NCI-H526 (cell line): ENCODE results near the gene MTAP.

Experiments used
- DNase-seq, 2 experiments: peaks; one replicate each; lab custom pipeline; 2025; lab: John Stamatoyannopoulos, UW

Gene MTAP

DNA sequence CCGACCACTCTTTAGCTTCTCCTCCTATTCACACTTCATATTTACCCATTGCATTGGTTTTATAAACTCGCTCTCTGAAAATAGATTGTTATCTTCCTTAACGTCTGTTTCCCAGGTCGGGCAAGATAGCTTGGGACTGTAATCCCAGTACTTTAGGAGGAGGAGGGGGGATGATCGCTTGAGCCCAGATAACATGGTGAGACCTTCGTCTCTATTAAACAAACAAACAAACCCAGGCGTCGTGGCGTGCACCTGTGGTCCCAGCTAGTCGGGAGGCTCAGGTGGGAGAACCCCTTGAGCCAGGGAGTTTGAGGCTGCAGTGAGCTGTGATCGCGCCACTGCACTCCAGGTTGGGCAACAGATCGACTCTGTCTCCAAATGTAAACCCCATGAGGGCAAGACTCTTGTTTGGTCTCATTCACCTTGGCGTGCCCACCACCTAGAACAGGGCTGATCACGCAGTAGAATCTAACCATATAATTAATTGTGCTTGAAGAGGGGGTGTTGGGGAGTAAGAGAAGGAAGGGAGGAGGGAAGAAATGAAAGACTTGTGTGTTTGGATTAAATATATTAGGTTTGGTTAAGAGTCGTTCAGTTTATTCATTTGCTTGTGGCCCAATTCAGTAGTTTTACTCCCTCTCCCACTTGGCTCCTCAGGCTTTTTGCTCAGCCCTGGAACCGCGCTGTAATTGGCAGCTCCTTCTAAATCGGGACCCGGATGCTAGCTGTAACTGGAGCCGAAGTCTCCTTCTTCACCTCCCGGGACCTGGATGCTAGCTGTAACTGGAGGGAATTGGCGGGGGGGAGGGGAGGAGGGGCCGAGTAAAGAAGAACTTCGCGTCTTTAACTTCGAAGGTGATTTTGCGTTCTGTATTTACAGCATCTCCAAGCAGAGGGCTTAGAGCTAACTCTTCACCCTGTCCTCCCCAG, 166.8 kb downstream of the MTAP start:
- DNase-seq = no peak

DNA sequence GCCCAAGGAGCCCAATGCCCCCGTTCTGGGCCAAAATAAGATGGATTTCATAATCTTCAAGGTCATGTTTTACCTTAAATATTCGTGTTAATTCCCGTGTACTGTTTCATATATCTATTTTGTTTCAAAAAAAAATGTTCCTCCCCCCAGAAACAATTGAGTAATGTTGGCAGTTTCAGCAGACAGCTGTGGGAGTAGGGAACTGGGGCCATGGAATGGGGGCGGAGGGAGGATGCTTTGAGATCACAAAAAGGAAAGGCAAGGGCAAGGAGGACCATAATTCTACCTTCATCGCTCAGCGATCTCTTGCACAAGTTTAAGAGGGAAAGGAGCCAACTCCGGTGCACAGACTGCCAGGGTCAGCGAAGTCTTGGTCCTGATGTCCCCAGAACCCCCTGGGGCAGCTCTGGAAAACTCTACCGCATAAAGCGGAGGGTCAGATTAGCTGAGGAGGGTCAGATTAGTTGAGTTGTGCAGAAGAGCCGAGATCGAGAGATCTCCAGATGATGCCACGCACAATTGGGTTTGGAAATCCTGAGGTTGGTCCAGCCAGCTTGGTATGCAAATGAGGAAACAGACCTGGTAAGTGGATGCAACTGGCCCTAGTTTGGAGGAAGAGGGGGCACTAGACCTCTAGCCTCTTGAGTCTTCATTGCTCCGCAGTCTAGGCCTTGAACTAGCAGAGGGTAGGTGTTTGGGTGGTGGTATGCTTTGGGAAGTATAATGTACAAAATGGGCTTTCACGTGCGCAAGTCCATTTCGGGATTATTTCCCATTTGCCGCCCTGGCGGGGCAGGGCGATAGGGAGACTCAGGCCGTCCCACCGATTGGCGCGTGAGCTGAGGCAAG, 167.7 kb downstream of the MTAP start:
- peak in 1 of 2 experiments; percentile 36 for DNase-seq

DNA sequence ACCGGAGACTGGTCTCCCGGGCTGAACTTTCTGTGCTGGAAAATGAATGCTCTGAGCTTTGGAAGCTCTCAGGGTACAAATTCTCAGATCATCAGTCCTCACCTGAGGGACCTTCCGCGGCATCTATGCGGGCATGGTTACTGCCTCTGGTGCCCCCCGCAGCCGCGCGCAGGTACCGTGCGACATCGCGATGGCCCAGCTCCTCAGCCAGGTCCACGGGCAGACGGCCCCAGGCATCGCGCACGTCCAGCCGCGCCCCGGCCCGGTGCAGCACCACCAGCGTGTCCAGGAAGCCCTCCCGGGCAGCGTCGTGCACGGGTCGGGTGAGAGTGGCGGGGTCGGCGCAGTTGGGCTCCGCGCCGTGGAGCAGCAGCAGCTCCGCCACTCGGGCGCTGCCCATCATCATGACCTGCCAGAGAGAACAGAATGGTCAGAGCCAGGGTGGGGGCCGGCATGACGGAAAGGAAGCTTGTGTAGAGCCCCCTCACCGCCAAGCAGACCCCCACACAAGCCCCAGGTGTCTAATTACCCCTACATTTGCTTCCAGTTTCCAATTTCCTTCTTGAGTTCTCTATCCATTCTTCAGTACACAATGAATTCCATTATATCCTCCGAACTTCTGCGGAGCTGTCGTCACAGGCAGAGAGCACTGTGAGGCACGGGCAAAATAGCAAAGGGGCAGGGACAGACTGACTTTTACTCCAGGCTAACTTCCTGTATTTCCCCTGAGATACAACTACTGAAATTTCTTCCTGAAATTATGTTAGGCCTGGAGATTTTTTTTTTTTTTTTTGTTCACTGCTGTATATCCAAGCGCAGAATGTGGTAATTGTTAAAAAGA, 168.6 kb downstream of the MTAP start:
- DNase-seq = no peak

DNA sequence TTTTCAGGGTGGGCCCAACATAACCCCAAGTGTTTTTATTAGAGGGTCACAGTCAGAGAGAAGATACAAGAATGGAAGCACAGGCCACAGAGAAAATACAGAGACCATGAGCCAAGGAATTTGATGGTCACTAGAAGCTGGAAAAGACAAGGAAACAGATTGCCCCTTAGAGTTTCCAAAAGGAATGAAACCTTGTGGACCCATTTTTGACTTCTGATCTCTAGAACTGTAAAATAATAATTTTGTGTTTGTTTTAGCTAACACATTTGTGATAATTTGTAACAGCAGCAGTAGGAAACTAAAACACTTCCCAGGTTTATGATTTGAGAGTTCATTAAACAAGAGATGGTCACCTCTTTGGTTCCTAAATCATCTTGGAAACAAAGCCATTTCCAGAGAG, 169.9 kb downstream of the MTAP start:
- DNase-seq = no peak

DNA sequence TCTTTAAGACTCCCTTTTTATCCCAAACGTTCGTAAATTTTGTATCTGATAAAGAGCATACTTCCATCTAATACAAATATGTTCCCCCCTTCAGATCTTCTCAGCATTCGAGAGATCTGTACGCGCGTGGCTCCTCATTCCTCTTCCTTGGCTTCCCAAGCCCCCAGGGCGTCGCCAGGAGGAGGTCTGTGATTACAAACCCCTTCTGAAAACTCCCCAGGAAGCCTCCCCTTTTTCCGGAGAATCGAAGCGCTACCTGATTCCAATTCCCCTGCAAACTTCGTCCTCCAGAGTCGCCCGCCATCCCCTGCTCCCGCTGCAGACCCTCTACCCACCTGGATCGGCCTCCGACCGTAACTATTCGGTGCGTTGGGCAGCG, 171.9 kb downstream of the MTAP start:
- DNase-seq = peak; percentile 67 to 86

DNA sequence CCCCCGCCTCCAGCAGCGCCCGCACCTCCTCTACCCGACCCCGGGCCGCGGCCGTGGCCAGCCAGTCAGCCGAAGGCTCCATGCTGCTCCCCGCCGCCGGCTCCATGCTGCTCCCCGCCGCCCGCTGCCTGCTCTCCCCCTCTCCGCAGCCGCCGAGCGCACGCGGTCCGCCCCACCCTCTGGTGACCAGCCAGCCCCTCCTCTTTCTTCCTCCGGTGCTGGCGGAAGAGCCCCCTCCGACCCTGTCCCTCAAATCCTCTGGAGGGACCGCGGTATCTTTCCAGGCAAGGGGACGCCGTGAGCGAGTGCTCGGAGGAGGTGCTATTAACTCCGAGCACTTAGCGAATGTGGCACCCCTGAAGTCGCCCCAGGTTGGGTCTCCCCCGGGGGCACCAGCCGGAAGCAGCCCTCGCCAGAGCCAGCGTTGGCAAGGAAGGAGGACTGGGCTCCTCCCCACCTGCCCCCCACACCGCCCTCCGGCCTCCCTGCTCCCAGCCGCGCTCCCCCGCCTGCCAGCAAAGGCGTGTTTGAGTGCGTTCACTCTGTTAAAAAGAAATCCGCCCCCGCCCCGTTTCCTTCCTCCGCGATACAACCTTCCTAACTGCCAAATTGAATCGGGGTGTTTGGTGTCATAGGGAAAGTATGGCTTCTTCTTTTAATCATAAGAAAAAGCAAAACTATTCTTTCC, 172.4 kb downstream of the MTAP start:
- DNase-seq = peak; percentile 92 to 96

DNA sequence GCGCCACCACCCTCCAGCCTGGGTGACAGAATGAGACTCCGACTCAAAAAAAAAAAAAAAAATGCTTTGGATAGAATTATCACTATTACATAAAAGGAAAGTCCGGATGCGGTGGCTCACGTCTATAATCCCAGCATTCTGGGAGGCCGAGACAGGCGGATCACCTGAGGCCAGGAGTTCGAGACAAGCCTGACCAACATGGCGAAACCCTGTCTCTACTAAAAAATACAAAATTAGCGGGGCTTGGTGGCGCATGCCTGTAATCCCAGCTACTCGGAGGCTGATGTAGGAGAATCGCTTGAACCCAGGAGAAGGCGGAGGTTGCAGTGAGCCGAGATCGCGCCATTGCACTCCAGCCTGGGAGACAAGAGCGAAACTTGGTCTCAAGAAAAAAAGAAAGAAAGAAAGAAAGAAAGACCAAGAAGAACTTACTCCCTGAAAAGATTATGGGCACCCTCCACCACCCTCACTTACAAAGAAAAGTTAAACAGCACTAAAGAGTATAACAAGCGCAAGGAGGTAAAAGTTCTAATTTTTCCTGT, 174.0 kb downstream of the MTAP start:
- DNase-seq = no peak

DNA sequence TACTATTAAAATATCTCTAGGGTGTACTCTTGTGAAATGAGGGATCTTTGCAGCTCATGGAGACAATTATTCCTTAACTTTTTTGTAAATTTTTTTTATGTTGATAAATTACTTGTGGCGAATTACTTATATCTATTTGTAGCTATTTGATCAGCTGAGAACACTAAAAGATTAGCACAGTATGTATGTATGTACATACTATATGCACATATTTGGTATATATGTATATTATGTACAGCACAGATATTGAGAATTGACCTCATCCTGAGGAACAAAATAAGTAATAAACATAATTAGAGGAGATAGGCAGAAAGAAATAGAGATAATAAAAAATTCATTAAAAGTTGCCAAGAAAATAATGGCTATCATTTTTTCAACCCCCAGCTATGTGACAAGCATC, 180.0 kb downstream of the MTAP start:
- DNase-seq = no peak

DNA sequence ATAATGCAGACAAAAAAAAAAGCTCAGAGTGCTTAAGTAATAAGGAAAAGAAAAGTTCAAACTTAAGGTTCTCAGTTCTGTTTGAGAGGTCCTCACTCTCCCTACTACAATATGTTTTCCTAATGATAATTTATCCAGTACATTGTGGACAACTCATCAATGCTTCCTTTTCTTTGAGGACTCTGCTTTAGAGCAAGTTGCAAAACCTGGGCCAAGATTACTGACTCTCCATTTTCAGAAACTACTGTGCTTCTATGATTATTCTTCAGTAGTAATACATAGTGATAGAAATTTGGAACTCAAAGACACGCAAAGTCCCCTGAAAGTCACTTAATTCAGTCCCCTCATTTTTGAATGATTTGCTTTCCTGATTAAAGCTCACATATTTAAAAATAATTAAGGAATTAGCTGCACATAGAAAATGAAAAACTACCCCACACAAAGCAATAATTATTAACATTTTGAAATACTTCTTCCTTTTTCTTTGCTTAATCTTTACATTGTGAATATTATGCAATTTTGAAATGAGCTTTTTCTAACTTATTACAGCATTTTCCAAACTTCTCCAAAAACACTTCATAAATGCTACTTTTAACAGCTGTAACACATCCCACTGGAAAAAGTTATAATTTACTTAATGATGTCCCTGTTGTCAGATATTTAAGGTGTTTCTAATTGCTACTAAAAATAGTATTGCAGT, 180.6 kb downstream of the MTAP start:
- DNase-seq = no peak

DNA sequence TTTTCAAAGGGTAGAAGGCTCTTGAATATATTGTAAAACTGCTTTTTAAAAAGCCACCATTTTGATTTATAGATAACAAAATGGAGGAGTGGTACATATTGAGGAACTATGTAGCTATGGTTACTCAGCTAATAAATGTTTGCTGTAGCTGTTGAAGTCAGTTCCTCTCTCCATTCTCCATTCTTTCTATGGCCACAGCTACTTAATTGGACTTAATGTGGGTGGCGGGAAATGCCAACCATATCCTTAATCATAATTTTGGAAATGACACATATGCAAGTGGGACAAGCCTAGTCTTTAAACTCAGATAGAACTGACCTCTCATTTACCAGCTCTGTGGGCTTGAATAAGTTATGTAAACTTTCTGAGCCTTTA, 181.1 kb downstream of the MTAP start:
- DNase-seq = no peak

DNA sequence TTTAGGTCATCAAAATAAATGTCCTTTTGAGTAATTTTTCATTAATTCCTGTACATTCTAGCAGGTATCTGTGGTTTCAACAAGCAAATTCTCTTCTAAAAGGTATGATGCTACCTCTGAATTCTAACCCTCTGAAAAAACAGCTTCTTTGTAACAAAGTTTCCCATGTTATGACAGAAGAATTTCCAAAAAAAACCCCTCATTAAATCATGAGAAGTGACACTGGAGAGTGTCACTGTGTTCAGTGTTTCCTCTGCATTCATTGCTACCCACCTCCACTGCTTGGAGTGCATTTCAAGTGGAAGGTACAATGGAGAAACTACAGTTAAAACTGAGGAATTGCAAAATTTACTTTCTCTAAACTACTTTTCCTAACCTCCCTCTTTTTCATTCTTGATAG, 181.7 kb downstream of the MTAP start:
- no peak for DNase-seq

DNA sequence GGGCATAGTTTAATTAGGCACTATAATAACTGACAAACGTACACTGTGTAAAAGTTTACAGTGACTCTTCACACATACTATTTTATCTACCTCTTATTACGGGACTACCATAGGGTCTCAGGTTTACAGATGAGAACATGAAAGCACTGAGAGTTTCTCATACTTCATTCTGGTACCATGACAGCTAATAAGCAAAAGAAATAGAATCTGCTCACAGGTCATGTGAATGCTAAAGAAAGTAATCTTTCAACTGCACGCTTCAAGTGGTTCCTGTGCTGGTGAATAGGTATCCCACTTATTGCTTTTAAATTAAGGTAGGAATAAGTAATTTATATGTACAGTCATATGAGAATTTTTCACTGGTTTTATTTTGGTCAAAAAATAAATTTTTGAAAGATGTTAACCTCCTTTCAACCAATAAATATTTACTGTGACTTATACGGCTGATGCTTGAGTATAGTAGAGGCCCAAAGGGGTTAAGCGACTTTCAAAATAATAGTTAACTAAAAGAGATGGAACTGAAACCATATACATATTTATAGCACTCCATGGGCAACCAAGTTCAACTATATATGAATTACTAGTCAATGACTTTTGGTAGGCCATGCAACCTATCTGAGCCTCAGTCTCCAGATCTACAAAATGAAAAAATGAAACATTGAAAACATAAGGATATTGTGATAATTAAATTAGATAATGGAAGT, 183.7 kb downstream of the MTAP start:
- no peak for DNase-seq
